KOPT-K1 (cell line): ENCODE data around the gene CABCOCO1.

ENCODE experiments used
- H3K27ac ChIP-seq: fragments of 200-600 bp; sonication (generic); 2 replicates; pipeline ENCODE4 v1.5.1; 2016; ENCODE audit warnings: antibody characterized with exemption, mild to moderate bottlenecking, low read depth, low read length; ENCODE audit not compliant: poor library complexity, severe bottlenecking
- H3K36me3 ChIP-seq: fragments of 200-600 bp; sonication (generic); 2 replicates; pipeline ENCODE4 v1.5.1; 2017; ENCODE audit warnings: antibody characterized with exemption, mild to moderate bottlenecking, low read length, moderate library complexity; ENCODE audit not compliant: insufficient read depth
- H3K9me3 ChIP-seq: fragments of 200-600 bp; sonication (generic); 2 replicates; pipeline ENCODE4 v1.5.1; 2017; ENCODE audit warnings: antibody characterized with exemption, low read length, mild to moderate bottlenecking; ENCODE audit not compliant: insufficient read depth, poor library complexity, severe bottlenecking

CABCOCO1 gene

GRCh38 chr10:61766927-61767326, 104.2 kb downstream of the CABCOCO1 start:
- Histone ChIP-seq H3K9me3 (no peaks in the 10 kb centered on the region), H3K36me3 (no peaks in the 10 kb centered on the region), H3K27ac (peak overlapping the region; percentile 98)

GRCh38 chr10:61774031-61774430, 111.3 kb downstream of the CABCOCO1 start:
- H3K27ac ChIP-seq, result no peak overlapping the region
- no peaks in the 10 kb centered on the region for H3K36me3 ChIP-seq
- H3K9me3 ChIP-seq, result peaks cover 8% of the 10 kb centered on the region

- Histone ChIP-seq H3K9me3 (peaks cover 8% of the 10 kb centered on the region), H3K36me3 (no peaks in the 10 kb centered on the region), H3K27ac (no peak overlapping the region)
These were observed 112.4 kb downstream of the CABCOCO1 start for GRCh38 chr10:61775111-61775510.

GRCh38 chr10:61776615-61777266, 114.0 kb downstream of the CABCOCO1 start:
- Histone ChIP-seq H3K36me3 (no peaks in the 10 kb centered on the region), H3K9me3 (peaks cover 8% of the 10 kb centered on the region), H3K27ac (peak overlapping the region; percentile 90)

GRCh38 chr10:61778137-61778536, 115.4 kb downstream of the CABCOCO1 start:
- H3K27ac ChIP-seq, result peak overlapping the region; percentile 90
- H3K36me3 ChIP-seq, result no peaks in the 10 kb centered on the region
- peaks cover 8% of the 10 kb centered on the region for H3K9me3 ChIP-seq

GRCh38 chr10:61779276-61779675, 116.5 kb downstream of the CABCOCO1 start:
- H3K27ac ChIP-seq, result peak overlapping the region; percentile 90
- H3K36me3 ChIP-seq, result no peaks in the 10 kb centered on the region
- H3K9me3 ChIP-seq, result peaks cover 8% of the 10 kb centered on the region

- Histone ChIP-seq H3K9me3 (peaks cover 5% of the 10 kb centered on the region), H3K36me3 (no peaks in the 10 kb centered on the region), H3K27ac (peak overlapping the region; percentile 90)
These were observed 117.4 kb downstream of the CABCOCO1 start for GRCh38 chr10:61779950-61780659.

- peak overlapping the region; percentile 90 for H3K27ac ChIP-seq
- no peaks in the 10 kb centered on the region for H3K36me3 ChIP-seq
- H3K9me3 ChIP-seq, result peaks cover under 1% of the 10 kb centered on the region
These were observed 118.0 kb downstream of the CABCOCO1 start for GRCh38 chr10:61780732-61781131.

GRCh38 chr10:61781969-61782403, 119.3 kb downstream of the CABCOCO1 start:
- peak overlapping the region; percentile 90 for H3K27ac ChIP-seq
- H3K36me3 ChIP-seq, result no peaks in the 10 kb centered on the region
- H3K9me3 ChIP-seq, result no peaks in the 10 kb centered on the region

GRCh38 chr10:61784354-61785133, 121.8 kb downstream of the CABCOCO1 start:
- Histone ChIP-seq H3K36me3 (no peaks in the 10 kb centered on the region), H3K9me3 (no peaks in the 10 kb centered on the region), H3K27ac (peak overlapping the region; percentile 54)

GRCh38 chr10:61785473-61786105, 122.9 kb downstream of the CABCOCO1 start:
- H3K9me3 ChIP-seq, result no peaks in the 10 kb centered on the region
- peak overlapping the region; percentile 54 for H3K27ac ChIP-seq
- no peaks in the 10 kb centered on the region for H3K36me3 ChIP-seq

GRCh38 chr10:61786728-61787127, 124.0 kb downstream of the CABCOCO1 start:
- H3K9me3 ChIP-seq, result no peaks in the 10 kb centered on the region
- H3K27ac ChIP-seq, result peak overlapping the region; percentile 54

GRCh38 chr10:61787170-61787569, 124.4 kb downstream of the CABCOCO1 start:
- H3K9me3 ChIP-seq, result no peaks in the 10 kb centered on the region
- no peak overlapping the region for H3K27ac ChIP-seq
- no peaks in the 10 kb centered on the region for H3K36me3 ChIP-seq

More at GRCh38 chr10:61786728-61787127, 124.0 kb downstream of the CABCOCO1 start:
- no peaks in the 10 kb centered on the region for H3K36me3 ChIP-seq

- Histone ChIP-seq H3K9me3 (no peaks in the 10 kb centered on the region), H3K36me3 (no peaks in the 10 kb centered on the region), H3K27ac (no peak overlapping the region)
These were observed 126.3 kb downstream of the CABCOCO1 start for GRCh38 chr10:61789031-61789430.

- Histone ChIP-seq H3K36me3 (no peaks in the 10 kb centered on the region), H3K9me3 (no peaks in the 10 kb centered on the region), H3K27ac (no peak overlapping the region)
These were observed 128.5 kb downstream of the CABCOCO1 start for GRCh38 chr10:61791216-61791615.
